Heart right ventricle (tissue), 16 donors: Measurements from ENCODE around the gene ACVR1C. TPM values are rescaled to one million over a fixed set of nuclear protein-coding genes. Genes with fewer than 3 reads are reported as not detected.
A peak's percentile ranks its signal among the peaks of the same experiment; 100 is the strongest.

Experiments
- ATAC-seq, 8 donors: fragments of 200-7000 bp; cut with Tn5 transposase; one replicate each; pipeline ENCODE4 v1.9.1; 2020; ENCODE audit warnings: mild to moderate bottlenecking in 8 of 8, moderate library complexity in 8 of 8, moderate number of reproducible peaks in 1 of 8
- DNase-seq, 2 donors: peaks; one replicate each; pipeline ENCODE4 v3.0.0-alpha.2; 2020
- H3K27ac ChIP-seq, 10 donors: fragments of 200-600 bp; sonication (generic) in 2 of 10; one replicate each; pipeline versions ENCODE4 v1.5.0 to v1.8.0; 2020 to 2022; ENCODE audit warnings: mild to moderate bottlenecking in 3 of 10
- H3K27me3 ChIP-seq, 7 donors: fragments of 200-600 bp; one replicate each; pipeline ENCODE4 v1.8.0; 2021 to 2022; ENCODE audit warnings: mild to moderate bottlenecking in 2 of 7
- H3K36me3 ChIP-seq, 9 donors: fragments of 200-600 bp; sonication (generic) in 1 of 9; one replicate each; pipeline versions ENCODE4 v1.5.0 to v1.8.0; 2020 to 2022; ENCODE audit warnings: mild to moderate bottlenecking in 2 of 9
- H3K4me1 ChIP-seq, 9 donors: fragments of 200-600 bp; sonication (generic) in 1 of 9; one replicate each; pipeline versions ENCODE4 v1.5.0 to v1.8.0; 2020 to 2022; ENCODE audit warnings: mild to moderate bottlenecking in 4 of 9
- H3K4me3 ChIP-seq, 10 donors: fragments of 200-600 bp; sonication (generic) in 2 of 10; one replicate each; pipeline versions ENCODE4 v1.5.0 to v1.8.0; 2020 to 2022; ENCODE audit warnings: mild to moderate bottlenecking in 7 of 10, moderate library complexity in 2 of 10
- H3K9me3 ChIP-seq, 11 donors: fragments of 200-600 bp in 10 of 11; sonication (generic) in 2 of 11; one replicate each; pipeline versions ENCODE4 v1.5.0 to v1.8.0; 2013 to 2022; ENCODE audit warnings: mild to moderate bottlenecking in 2 of 11, control low read depth in 1 of 11, moderate library complexity in 1 of 11
- CTCF ChIP-seq, 9 donors: fragments of 200-600 bp; sonication (generic) in 2 of 9; IDR thresholded peaks; one replicate each; pipeline versions ENCODE4 v1.5.0 to v1.8.0; 2021 to 2022; ENCODE audit warnings: antibody characterized with exemption in 9 of 9, mild to moderate bottlenecking in 5 of 9, moderate library complexity in 1 of 9
- WGBS, 2 donors: extraction: QIAGEN DNeasy Blood & Tissue Kit; methylation state at CpG; one replicate each; pipeline ENCODE4 v1.1.7; 2013; ENCODE audit warnings: inconsistent platforms in 1 of 2; 5-methylcytosine and 5-hydroxymethylcytosine counted together
- intact Hi-C, 10 donors: fragments of 100-400 bp; cut with DNase I; formaldehyde crosslinking; loops; one replicate each; pipeline versions ENCODE4 v1.11.1 to v1.14.2; 2022
- polyA plus RNA-seq, 2 donors: library from polyadenylated mRNA; stranded (reverse); fragments of 200-250 nt; gene quantifications; one replicate each; pipeline ENCODE4 v1.2.3, GENCODE V29; 2013
- total RNA-seq, 10 donors: library from RNA; stranded (reverse); fragmentation: NEBNext Ultra II Directional in 3 of 10; extraction: Animal tissue kit (Norgen Biotek cat#: 25700) in 3 of 10; gene quantifications; one replicate each; pipeline versions ENCODE4 v1.2.1 to v1.2.4, GENCODE V29; 2021 to 2023
- donor health status: Arrhythmogenic right ventricular cardiomyopathy.
- donor health status: ischemic (EF 13 %, LVEDD 7.1; RV severe dilation, severe dysfunction).
- donor health status: healthy with polysubstance abuse.
- donor health status: DM: no; HTN: yes; CAD: no.
- donor health status: DM: no; HTN: no; CAD: no.
- donor health status: ischemic (EF 25% LVEDD 6.9; RV normal size, moderate dysfunction).
- donor health status: ischemic (EF 25% LVEDD 5.7; RV mildly dilated, moderate dysfunction).
- donor health status: healthy.
- donor health status: DM: yes; HTN: yes; CAD: no.
- donor health status: Ischemic cardiomyopathy.
- donor health status: ischemic (EF 35%, LVEDD 5.7; RV mildly dilated, moderate dysfunction).
- donor health status: nonischemic (EF 11% LVEDD 7.7; RV severe dilation, severe dysfunction).
- donor health status: DM: yes; HTN: yes; CAD: no.
- donor health status: PGD.
- donor health status: ischemic (EF 29% LVEDD 5.4; RV normal size, mild dysfunction).
- donor health status: nonischemic (EF 23%, LVEDD 6.1; RV moderate dilation, normal function).

Gene ACVR1C
- total and polyA plus RNA-seq, 12 donors, result 0.07 to 2.4 (median 0.30) TPM

- Histone ChIP-seq H3K9me3 (no peaks in the 10 kb centered on the region), H3K4me3 (no peak overlapping the region), H3K27ac (peak overlapping the region in 3 of 10 donors; percentile 54 to 81 (median 75)), H3K4me1 (peaks cover 0 to 26% (median 13%) of the 10 kb centered on the region in 9 donors), H3K36me3 (no peaks in the 10 kb centered on the region), H3K27me3 (no peaks in the 10 kb centered on the region)
- no peak for TF ChIP-seq CTCF (IDR thresholded peaks at IDR 0.05)
- DNase-seq (no peak), ATAC-seq (peak in 7 of 8 donors; percentile 14 to 83 (median 61))
- intact Hi-C loops, result no loop called here
- 73 to 79% methylated on average over 7 of the region's 7 CpGs for WGBS, 2 donors
Observed at GRCh38 chr2:157479081-157480027, 149.3 kb downstream of the ACVR1C start.

GRCh38 chr2:157477919-157478318, 150.7 kb downstream of the ACVR1C start:
- no peaks in the 10 kb centered on the region for H3K9me3 ChIP-seq

GRCh38 chr2:157476953-157477709, 151.5 kb downstream of the ACVR1C start:
- Histone ChIP-seq H3K27me3 (no peaks in the 10 kb centered on the region), H3K9me3 (no peaks in the 10 kb centered on the region), H3K36me3 (no peaks in the 10 kb centered on the region), H3K4me3 (no peak overlapping the region), H3K4me1 (peaks cover 0 to 26% (median 13%) of the 10 kb centered on the region in 9 donors), H3K27ac (no peak overlapping the region)
- intact Hi-C loops, result no loop called here
- DNase-seq, result no peak
- ATAC-seq, result no peak
- no peak for TF ChIP-seq CTCF (IDR thresholded peaks at IDR 0.05)

More at GRCh38 chr2:157477919-157478318, 150.7 kb downstream of the ACVR1C start:
- Histone ChIP-seq H3K36me3 (no peaks in the 10 kb centered on the region), H3K27ac (no peak overlapping the region), H3K4me1 (peaks cover 0 to 26% (median 13%) of the 10 kb centered on the region in 9 donors), H3K4me3 (no peak overlapping the region), H3K27me3 (no peaks in the 10 kb centered on the region)
- DNase-seq (no peak), ATAC-seq (no peak)
- TF ChIP-seq CTCF (IDR thresholded peaks at IDR 0.05), result no peak
- intact Hi-C loops, result no loop called here

Other genes with a start within 250 kb of the ACVR1C start
- 10 to 100 TPM in 1 of 10 donors, 1 to 10 TPM in 8, under 1 TPM in 1; 0.85 to 13.7 (median 1.7) TPM for gene CYTIP, start 184.8 kb downstream of the ACVR1C start, total RNA-seq
- gene CYTIP, start 184.8 kb downstream of the ACVR1C start, polyA plus RNA-seq, result under 1 TPM; 0.73 to 0.86 TPM
- 10 to 100 TPM; 15.6 to 32.7 (median 23.0) TPM for gene ACVR1, start 247.5 kb upstream of the ACVR1C start, total RNA-seq
- 10 to 100 TPM in 1 of 2 donors, 1 to 10 TPM in 1; 4.2 to 13.1 TPM for gene ACVR1, start 247.5 kb upstream of the ACVR1C start, polyA plus RNA-seq